NCI-H748 treated with DMSO at 0.1 percent for 48 hours (cell line): Measurements from ENCODE around the gene KRTAP1-3.
"Not testable (repeated sequence)": the region's sequence is repeated elsewhere in the genome, so short reads cannot be mapped to it uniquely, and the experiment has no call there.

ENCODE experiments used
- DNase-seq: peaks from one replicate; lab custom pipeline; 2025; lab: John Stamatoyannopoulos, UW

Gene KRTAP1-3

GRCh38 chr17:41054025-41054424 is 19.4 kb upstream of the KRTAP1-3 start:
- no peak for DNase-seq

GRCh38 chr17:41052566-41052965 is 17.9 kb upstream of the KRTAP1-3 start:
- no peak for DNase-seq

DNA sequence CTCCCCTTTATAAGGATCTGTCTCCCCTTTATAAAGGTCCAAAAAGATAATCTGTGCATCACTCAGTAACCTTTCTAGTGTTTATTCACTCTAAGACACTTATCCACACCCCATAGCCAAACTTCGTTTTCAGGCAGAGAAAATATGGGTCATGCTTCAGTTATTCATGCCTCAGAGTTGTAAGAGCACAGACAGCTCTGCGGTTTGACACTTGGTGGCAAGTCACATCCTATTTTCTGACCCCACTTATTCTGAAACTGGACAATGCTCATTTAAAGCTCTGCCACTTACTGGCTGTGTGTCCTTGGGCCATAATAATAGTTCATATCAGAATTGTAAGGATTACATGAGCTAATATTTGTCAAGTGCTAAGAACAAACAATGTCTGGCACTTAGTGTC is 14.4 kb upstream of the KRTAP1-3 start:
- DNase-seq: no peak

- DNase-seq: no peak
These were observed 13.8 kb upstream of the KRTAP1-3 start for GRCh38 chr17:41048441-41048840.

- DNase-seq: not testable (repeated sequence)
These were observed 12.2 kb upstream of the KRTAP1-3 start, which contains the start of gene KRTAP2-1 for GRCh38 chr17:41046735-41047465. KRTAP2-1 (minus strand) TSS chr17:41047316; CDS start chr17:41047267, 49 bp downstream.

DNA sequence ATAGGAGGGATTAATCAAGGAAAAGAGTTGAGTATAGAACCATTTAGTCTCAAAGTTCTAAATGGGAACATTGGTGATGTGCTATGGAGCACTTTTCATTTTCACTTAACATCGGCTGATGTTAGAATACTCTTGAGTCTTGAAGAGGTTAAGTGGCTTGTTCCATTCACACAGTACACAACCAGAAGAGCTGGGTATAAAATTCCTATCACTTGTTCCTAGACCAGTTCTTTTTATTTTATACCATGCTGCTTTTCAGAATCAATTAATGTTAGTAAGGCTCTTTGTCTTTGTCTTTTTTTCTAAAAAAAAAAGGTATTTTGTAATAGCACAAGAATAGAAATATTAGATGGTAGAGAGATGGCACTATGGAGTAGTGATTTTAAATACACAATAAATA is 8.3 kb upstream of the KRTAP1-3 start:
- DNase-seq: no peak

- not testable (repeated sequence) for DNase-seq
These were observed 6.3 kb upstream of the KRTAP1-3 start, which contains the start of gene KRTAP1-1 for GRCh38 chr17:41040783-41041571. KRTAP1-1 (minus strand) TSS chr17:41041450; CDS start chr17:41041397, 53 bp downstream.

DNA sequence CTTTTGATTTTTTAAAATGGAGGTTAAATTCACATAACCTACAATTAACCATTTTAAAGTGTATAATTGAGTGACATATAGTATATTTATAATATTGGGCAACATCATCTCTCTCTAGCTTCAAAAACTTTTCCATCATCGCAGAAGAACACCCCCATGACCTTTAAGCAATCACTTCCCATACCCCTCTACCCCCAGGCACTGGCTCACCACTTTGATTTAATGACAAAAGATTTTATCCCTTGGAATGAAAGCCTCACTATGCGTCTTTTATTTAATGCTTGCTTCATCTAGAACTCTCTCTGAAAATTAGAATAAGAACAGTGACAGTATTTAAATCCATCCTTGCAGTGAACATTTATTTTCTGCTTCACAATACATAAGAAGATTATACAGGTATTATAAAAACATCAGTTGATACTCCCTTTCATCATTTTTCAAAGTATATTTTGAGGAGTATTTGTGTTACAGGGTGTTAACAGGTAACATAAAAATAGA is 3.2 kb upstream of the KRTAP1-3 start:
- no peak for DNase-seq

DNA sequence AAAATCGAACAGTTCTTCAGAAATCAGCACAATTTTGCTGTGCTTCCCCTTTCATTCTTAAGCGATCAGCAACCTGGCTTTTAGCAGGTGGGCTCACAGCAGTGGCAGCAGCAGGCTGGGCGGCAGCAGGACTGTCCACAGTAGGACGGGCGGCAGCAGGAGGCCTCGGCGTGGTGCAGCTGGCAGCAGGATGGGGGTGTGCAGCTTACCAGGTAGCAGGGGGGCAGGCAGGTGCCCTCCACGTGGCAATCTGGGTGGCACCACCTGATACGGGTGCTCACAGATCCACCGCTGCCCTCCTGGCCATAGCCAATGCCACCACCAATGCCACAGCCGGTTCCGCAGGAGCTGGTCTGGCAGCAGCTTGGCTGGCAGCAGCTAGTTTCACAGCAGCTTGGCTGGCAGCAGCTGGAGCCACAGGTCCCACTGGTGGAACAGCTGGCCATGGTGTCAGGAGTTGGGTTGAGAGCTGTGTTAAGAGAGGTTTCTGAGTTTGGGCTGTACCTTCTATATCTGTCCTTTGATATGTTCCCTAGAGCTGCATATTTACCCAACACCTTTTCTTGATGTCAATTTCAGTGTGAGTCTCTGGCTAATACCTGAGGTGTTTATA is 4.9 kb downstream of the KRTAP1-3 start, which contains the start of gene KRTAP1-4:
TSS of gene KRTAP1-4 (minus strand) at position 563 of the 613 bp plus-strand sequence. CDS start at position 446, 117 bp downstream.
- no peak for DNase-seq

GRCh38 chr17:41026715-41027471 is 7.8 kb downstream of the KRTAP1-3 start, which contains the start of gene KRTAP1-5:
KRTAP1-5 (minus strand) TSS chr17:41027208; CDS start chr17:41027155, 53 bp downstream.
- no peak for DNase-seq

DNA sequence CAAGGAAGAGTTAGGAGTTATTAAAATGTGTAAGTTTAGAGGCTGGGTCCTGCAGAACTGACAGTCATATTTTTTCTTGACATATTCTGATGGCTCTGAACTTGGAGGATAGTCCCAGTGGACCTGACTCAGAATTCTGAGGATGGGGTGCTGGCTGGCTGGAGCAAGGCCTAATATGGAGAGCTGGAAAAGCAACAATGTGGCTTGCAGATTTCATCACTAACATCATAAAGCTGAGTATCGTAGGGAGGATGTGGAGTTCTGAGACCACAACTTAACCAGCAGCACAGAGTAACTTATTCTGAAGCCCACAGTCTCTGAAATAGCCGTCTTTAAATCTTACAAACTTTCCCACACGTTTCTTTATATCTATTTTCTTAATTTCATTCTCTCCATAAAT is 10.0 kb downstream of the KRTAP1-3 start:
- DNase-seq: no peak

GRCh38 chr17:41020336-41020735 is 14.3 kb downstream of the KRTAP1-3 start:
- DNase-seq: peak; percentile 44

- DNase-seq: no peak
These were observed 15.3 kb downstream of the KRTAP1-3 start for GRCh38 chr17:41019415-41019814.

DNA sequence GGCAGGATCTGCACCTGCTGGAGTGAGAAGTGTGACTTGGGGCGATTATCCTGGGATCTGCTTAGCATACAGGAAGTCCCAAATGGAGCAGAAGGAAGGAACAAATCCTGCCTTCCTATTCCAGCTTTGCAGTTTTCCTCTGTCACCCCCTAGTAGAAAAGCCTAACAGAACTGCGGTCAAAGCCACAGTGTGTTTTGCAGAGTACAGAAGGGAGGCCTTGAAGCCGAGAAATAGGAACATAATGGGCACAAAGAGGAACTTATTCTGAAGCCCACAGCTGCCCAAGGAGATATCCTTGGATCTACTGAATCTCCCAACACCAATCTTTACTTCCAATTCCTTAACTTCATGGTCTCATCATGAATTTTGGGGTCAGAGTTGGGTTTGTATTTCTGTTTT is 16.1 kb downstream of the KRTAP1-3 start:
- DNase-seq: no peak

DNA sequence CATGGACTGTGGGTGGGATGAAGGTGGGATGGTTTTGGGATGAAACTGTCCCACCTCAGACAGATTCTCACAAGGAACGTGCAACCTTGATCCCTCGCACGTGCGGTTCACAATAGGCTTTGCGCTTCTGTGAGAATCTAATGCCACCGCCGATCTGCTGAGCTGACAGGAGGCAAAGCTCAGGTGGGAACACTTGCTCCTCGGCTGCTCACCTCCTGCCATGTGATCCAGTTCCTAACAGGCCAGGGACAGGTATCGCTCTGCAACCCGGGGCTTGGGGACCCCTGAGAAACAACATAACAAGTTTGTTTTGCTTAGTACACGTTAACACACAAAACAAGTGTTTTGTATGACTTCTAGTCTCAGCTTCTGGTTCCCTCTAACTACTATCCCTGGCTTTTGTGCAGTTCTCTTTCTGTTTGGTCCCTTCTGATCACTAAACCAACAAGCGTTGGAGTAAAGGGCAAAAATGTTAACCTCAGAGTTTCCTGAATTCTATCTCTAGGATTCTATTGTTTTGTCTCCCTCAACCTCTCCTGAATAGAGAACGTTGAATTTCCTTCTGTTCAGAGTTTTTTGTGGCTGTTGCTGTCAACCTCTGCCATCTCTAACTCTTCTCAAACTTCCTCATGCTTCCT is 18.0 kb downstream of the KRTAP1-3 start:
- no peak for DNase-seq

GRCh38 chr17:41015454-41015853 is 19.2 kb downstream of the KRTAP1-3 start:
- DNase-seq: no peak

GRCh38 chr17:41013606-41014005 is 21.1 kb downstream of the KRTAP1-3 start:
- no peak for DNase-seq

GRCh38 chr17:41013181-41013580 is 21.5 kb downstream of the KRTAP1-3 start:
- DNase-seq: no peak

- no peak for DNase-seq
These were observed 22.2 kb downstream of the KRTAP1-3 start for GRCh38 chr17:41012326-41013120.

- DNase-seq: no peak
These were observed 24.2 kb downstream of the KRTAP1-3 start for GRCh38 chr17:41010441-41010840.
